Measurements from ENCODE around the gene PCDHGB7.
"Not testable (repeated sequence)": the region's sequence is repeated elsewhere in the genome, so short reads cannot be mapped to it uniquely, and the experiment has no call there.

DNA sequence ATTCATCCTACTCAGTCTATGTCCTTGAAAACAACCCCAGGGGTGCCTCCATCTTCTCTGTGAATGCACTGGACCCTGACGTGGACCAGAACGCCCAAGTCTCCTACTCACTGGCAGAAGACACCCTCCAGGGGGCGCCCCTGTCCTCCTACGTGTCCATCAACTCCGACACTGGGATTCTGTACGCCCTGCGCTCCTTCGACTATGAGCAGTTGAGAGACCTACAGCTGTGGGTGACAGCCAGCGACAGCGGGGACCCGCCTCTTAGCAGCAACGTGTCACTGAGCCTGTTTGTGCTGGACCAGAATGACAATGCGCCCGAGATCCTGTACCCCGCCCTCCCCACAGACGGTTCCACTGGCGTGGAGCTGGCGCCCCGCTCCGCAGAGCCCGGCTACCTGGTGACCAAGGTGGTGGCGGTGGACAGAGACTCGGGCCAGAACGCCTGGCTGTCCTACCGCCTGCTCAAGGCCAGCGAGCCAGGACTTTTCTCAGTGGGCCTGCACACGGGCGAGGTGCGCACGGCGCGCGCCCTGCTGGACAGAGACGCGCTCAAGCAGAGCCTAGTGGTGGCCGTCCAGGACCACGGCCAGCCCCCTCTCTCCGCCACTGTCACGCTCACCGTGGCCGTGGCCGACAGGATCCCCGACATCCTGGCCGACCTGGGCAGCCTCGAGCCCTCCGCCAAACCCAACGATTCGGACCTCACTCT is 41.9 kb upstream of the PCDHGB7 start:
- TF ChIP-seq YY1 (IDR thresholded peaks at IDR 0.05); RXRA (IDR thresholded peaks at IDR 0.05); GABPA (IDR thresholded peaks at IDR 0.05 in 1 of 2, conservative IDR thresholded peaks at IDR 0.05 in 1 of 2): not testable (repeated sequence)
- TF ChIP-seq, protein P1, sequence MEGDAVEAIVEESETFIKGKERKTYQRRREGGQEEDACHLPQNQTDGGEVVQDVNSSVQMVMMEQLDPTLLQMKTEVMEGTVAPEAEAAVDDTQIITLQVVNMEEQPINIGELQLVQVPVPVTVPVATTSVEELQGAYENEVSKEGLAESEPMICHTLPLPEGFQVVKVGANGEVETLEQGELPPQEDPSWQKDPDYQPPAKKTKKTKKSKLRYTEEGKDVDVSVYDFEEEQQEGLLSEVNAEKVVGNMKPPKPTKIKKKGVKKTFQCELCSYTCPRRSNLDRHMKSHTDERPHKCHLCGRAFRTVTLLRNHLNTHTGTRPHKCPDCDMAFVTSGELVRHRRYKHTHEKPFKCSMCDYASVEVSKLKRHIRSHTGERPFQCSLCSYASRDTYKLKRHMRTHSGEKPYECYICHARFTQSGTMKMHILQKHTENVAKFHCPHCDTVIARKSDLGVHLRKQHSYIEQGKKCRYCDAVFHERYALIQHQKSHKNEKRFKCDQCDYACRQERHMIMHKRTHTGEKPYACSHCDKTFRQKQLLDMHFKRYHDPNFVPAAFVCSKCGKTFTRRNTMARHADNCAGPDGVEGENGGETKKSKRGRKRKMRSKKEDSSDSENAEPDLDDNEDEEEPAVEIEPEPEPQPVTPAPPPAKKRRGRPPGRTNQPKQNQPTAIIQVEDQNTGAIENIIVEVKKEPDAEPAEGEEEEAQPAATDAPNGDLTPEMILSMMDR (IDR thresholded peaks at IDR 0.05; ENCODE audit: low read depth, low read length, missing input control) = not testable (repeated sequence)
- TF ChIP-seq, protein P2, sequence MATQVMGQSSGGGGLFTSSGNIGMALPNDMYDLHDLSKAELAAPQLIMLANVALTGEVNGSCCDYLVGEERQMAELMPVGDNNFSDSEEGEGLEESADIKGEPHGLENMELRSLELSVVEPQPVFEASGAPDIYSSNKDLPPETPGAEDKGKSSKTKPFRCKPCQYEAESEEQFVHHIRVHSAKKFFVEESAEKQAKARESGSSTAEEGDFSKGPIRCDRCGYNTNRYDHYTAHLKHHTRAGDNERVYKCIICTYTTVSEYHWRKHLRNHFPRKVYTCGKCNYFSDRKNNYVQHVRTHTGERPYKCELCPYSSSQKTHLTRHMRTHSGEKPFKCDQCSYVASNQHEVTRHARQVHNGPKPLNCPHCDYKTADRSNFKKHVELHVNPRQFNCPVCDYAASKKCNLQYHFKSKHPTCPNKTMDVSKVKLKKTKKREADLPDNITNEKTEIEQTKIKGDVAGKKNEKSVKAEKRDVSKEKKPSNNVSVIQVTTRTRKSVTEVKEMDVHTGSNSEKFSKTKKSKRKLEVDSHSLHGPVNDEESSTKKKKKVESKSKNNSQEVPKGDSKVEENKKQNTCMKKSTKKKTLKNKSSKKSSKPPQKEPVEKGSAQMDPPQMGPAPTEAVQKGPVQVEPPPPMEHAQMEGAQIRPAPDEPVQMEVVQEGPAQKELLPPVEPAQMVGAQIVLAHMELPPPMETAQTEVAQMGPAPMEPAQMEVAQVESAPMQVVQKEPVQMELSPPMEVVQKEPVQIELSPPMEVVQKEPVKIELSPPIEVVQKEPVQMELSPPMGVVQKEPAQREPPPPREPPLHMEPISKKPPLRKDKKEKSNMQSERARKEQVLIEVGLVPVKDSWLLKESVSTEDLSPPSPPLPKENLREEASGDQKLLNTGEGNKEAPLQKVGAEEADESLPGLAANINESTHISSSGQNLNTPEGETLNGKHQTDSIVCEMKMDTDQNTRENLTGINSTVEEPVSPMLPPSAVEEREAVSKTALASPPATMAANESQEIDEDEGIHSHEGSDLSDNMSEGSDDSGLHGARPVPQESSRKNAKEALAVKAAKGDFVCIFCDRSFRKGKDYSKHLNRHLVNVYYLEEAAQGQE (IDR thresholded peaks at IDR 0.05) = not testable (repeated sequence)

Data from liver (tissue), 3 donors.